HG03432 (cell line): ENCODE results near the gene YIPF7.

Experiments used
- ATAC-seq: cut with Tn5 transposase; IDR thresholded peaks from one replicate; pipeline ENCODE4 v1.9.1; 2021; ENCODE audit warnings: mild to moderate bottlenecking, moderate library complexity; ENCODE audit not compliant: unreplicated experiment

Gene YIPF7

GRCh38 chr4:44629280-44629866 lies 22.1 kb downstream of the YIPF7 start:
- ATAC-seq = peak; percentile 99

GRCh38 chr4:44623676-44624075 lies 27.7 kb downstream of the YIPF7 start:
- ATAC-seq = no peak

GRCh38 chr4:44616621-44617020 lies 34.8 kb downstream of the YIPF7 start:
- no peak for ATAC-seq

- no peak for ATAC-seq
These were observed 68.0 kb downstream of the YIPF7 start for GRCh38 chr4:44583393-44583792.

- no peak for ATAC-seq
These were observed 71.2 kb downstream of the YIPF7 start for GRCh38 chr4:44580231-44580630.

GRCh38 chr4:44578954-44579353 lies 72.5 kb downstream of the YIPF7 start:
- ATAC-seq = no peak
